HG02610 (cell line): ENCODE results near the gene PDE10A.

Source experiments
- ATAC-seq: cut with Tn5 transposase; IDR thresholded peaks from one replicate; pipeline ENCODE4 v1.9.1; 2021; ENCODE audit warnings: mild to moderate bottlenecking, moderate library complexity; ENCODE audit not compliant: unreplicated experiment

The PDE10A gene

DNA sequence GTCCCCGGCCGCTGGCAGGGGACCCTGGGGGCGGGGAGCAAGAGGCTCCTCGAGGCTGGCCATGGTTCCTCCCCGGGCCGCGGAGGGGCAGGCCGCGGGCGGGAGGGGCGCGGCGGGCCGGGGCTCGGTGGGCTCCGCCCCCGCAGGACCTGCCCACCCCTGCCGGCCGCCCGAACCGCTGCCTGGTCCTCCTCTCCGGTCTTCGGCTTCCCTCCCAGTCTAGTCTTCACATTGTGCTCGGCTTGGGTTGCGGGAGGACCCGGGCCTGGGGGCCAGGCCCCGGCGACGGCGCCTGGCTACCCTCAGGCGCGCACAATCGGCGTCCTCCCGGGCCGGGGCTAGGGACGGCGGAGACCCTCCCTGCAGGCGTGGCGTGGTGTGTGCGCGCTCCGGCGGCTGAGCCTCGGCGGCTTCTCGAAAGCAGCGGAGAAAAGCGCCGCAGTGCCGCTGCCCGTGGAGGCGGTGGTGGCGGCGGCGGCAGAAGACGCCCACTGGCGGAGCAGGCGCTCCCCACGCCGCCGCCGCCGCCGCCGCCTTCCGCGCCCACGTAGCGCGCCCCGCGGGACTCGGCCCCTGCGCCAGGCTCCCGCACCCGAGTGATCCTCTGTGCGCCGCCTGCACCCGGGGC lies at the start of gene PDE10A:
Gene PDE10A, minus strand, starts transcription at position 493 of the 628 bp plus-strand sequence. Its CDS starts 430 bp downstream, at position 63.
- ATAC-seq = no peak

DNA sequence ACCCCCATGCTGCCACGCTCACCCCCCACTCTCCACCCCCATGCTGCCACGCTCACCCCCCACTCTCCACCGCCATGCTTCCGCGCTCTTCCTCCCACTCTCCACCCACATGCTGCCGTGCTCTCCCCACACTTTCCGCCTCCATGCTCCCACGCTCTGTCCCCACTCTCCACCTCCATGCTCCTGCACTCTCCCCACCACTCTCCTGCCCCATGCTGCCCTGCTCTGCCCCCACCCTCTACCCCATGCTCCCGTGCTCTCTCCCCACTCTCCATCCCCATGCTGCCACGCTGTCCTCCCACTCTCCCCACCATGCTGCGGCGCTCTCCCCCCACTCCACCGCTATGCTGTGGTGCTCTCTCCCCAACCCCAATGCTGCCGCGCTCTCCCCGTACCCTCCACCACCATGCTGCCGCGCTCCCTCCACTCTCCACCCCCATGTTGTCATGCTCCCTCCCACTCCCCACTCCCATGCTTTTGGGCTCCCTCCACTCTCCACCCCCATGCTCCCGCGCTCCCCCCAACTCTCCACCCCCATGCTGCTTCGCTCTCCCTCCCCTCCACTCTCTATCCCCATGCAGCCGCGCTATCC lies 46.0 kb upstream of the PDE10A start:
- ATAC-seq = no peak

- no peak for ATAC-seq
Measured at GRCh38 chr6:165707067-165707853, 44.2 kb upstream of the PDE10A start.

DNA sequence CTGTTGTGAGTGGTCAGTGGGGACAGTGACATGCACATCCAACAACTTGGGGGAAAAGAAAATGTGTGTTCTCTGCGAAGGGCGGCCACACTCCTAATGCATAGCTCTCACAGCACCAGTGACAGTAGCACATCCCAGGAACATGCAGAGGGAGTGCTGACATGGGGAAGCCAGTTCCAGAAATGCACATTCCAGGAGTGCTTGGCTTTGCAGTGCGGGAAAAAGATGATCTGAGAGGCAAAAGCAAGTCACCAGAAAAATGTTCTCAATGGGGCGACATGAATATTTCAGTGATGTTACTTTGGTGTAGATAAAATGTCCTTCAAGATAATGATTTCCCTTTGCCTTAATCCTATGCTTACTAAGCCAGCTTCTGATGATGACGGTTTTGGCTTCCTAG lies 42.9 kb upstream of the PDE10A start:
- no peak for ATAC-seq

DNA sequence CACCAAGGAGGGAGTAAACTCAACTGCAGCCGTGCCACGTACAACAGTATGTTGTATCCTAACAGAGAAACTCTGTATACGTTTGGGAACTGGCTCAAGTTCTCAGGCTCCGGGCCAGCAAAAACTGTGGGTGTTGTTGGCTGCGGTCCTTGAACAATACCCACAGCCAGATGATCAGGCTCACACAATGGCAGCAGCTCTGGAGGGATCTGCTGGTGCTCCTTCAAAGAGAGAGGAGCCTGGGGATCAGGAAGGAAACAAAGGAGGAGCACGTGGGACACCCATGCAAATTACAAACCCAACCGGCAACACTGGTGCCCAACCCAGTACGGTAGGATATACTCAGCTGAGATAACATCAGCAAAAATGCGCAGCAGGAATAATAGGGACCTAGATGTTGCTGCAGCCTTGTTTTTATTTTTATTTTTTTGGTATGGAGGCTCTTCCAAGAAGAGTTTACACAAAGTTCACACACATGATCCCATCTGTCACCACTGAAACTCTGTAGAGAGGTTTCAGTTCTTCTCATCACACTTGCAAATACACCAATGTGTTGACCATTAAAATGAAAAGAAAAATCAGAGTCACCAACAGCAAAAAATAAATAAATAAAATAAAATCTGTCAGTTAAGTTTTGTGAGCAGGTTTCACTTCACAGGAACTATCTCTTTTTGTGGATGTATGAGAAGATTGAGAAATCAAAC lies 41.2 kb upstream of the PDE10A start:
- ATAC-seq = no peak

DNA sequence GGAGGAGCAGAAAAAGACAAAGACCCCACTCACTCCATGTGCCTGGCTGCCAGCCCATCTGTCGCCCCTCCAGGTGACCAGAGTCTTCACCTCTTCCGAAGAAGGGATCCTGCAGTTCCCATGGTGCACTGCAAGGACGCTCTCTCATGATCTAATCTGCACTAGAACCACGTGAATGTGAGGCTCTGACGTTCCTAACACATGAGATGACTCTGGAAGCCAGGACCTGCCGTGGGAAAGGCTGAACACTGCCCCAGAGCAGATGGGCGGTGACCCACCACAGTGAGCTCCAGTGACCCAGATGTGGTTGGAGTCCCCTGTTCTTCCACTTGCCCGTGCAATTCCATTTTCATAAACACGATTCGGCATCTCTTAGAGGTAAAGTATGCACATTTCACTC lies 39.6 kb upstream of the PDE10A start:
- ATAC-seq = no peak

GRCh38 chr6:165701564-165702354 lies 38.7 kb upstream of the PDE10A start:
- ATAC-seq = peak; percentile 38

GRCh38 chr6:165701005-165701404 lies 38.0 kb upstream of the PDE10A start:
- ATAC-seq = no peak

GRCh38 chr6:165698868-165699267 lies 35.8 kb upstream of the PDE10A start:
- no peak for ATAC-seq

GRCh38 chr6:165697171-165697570 lies 34.1 kb upstream of the PDE10A start:
- no peak for ATAC-seq

DNA sequence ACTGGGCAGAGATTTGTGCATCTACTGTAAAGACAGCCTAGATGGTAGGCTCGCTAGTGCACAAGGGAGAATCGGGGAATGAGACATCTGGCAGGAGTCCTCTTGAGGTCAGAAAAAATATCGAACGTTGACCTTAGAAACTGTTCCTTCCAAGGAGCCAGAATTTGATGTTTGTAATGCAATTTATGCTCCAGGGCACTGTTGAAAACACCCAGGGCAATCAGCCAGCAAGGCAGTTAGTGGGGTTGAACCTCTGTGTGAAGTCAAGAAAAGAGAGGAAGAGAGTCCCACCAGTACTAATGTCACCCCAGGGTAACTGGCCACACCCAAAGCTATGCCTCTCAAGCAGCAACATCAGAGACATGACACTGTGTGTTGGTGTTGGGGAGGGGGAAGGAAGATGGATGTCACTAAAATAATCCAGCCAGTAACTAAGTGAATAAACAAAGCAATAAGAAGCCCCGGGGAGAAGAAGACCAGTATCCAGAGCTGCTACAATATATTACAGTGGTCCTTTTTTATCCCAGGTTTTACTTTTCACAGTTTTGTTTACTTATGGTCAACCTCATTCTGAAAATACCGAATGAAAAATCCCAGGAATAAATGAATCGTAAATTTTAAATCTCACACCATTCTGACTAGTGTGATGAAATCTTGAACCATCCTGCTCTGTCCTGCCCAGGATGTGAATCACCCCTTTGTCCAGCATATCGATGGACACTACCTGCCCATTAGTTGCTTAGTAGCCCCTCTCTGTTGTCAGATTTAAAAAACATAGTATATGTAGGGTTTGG lies 32.9 kb upstream of the PDE10A start:
- ATAC-seq = no peak

DNA sequence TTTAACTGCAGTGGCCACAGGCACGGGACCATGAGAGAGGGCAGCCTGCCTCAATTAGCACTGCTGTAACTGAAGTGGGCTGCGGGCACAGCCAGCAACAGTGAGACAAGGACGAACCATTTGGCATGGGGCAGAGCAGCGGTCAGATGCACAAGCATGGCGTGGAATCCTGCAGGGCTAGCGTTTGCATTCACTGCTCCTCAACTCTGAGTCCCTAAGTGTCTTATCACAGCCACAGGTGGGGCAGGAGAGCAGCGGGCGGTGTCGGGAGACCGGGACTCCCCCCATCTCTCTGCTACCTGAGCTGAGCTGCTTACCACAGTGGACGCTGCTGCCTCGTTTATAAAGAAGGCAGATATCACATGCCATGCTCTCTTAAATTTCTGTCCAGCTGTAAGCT lies 31.3 kb upstream of the PDE10A start:
- ATAC-seq = no peak

- ATAC-seq = no peak
Measured at GRCh38 chr6:165692106-165692653, 29.1 kb upstream of the PDE10A start.

GRCh38 chr6:165689699-165690098 lies 26.7 kb upstream of the PDE10A start:
- ATAC-seq = no peak

DNA sequence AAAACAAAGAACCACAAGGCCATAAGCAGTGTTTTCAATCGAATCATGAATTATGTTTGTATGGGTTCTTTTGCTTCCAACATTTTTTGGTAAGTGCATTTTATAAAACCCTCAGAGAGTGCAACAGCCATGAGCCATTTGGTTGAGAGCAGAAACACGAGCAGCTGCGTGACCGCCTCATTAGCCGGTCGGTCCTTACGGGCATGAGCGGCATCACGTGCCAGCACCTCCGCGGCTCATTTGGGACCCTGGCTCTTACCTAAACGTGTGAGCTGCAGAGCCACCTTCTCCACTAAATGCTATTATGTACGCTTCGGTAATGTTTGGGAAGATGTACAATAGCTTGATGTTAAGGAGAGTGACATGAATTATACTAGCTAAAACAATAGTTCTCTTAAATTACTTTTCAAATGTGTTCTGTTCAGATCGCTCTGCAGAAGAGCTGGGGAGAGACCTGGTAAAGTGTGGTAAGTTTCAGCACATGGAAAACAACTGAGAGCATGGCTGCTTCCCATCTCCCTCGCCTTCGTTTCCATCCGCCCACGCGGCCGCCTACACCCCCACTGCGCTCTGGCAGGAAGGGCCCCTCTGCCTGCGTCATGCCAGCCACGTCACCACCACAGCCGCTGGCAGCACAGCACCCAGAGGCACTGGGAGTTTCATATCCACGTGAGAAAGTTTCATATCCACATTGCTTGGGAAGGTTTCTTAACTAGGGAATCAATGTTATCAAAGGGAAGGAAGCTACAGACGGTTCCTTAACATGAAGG lies 23.7 kb upstream of the PDE10A start:
- ATAC-seq = no peak

DNA sequence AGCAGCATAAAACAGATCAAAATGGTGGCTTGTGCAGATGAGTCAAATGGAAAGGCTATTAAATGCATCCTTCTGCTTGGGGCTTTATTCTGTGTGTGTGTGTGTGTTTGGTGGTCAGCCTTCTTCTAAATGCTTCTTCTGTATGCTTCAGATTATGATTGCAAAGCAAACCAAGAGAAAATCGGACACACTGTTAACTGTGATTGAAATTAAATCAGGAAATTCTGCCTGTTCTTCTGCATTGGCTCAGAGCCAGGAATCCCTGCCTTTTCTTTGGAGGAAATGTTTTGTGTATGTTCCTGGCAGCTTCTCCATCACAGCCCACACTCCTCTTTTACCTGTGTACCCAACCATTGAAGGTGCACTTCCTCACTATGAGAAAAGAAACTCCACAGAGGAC lies 22.3 kb upstream of the PDE10A start:
- no peak for ATAC-seq

- no peak for ATAC-seq
Measured at GRCh38 chr6:165684333-165684732, 21.3 kb upstream of the PDE10A start.

- no peak for ATAC-seq
Measured at GRCh38 chr6:165680975-165681374, 17.9 kb upstream of the PDE10A start.

DNA sequence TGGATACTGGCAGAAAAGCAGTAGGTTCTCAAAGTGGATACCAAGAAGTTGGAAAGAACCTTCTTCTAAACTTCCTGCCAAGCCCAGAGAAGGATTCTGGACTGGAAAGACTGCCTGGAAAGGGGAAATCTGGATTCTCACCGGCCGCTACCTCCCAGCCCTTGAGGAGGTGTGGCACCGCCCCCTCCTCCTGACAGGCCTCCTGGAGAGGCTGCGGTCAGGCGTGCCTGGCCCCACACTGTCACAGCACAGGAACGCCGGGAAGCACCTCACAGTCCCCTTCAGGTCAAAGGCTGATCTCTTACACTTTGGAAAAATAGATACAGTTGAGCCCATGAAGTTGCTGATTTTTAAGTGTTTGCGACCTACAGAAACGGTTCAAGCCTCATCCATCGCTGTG lies 16.3 kb upstream of the PDE10A start:
- no peak for ATAC-seq
